ENCODE results near the gene CRACDL.

DNA sequence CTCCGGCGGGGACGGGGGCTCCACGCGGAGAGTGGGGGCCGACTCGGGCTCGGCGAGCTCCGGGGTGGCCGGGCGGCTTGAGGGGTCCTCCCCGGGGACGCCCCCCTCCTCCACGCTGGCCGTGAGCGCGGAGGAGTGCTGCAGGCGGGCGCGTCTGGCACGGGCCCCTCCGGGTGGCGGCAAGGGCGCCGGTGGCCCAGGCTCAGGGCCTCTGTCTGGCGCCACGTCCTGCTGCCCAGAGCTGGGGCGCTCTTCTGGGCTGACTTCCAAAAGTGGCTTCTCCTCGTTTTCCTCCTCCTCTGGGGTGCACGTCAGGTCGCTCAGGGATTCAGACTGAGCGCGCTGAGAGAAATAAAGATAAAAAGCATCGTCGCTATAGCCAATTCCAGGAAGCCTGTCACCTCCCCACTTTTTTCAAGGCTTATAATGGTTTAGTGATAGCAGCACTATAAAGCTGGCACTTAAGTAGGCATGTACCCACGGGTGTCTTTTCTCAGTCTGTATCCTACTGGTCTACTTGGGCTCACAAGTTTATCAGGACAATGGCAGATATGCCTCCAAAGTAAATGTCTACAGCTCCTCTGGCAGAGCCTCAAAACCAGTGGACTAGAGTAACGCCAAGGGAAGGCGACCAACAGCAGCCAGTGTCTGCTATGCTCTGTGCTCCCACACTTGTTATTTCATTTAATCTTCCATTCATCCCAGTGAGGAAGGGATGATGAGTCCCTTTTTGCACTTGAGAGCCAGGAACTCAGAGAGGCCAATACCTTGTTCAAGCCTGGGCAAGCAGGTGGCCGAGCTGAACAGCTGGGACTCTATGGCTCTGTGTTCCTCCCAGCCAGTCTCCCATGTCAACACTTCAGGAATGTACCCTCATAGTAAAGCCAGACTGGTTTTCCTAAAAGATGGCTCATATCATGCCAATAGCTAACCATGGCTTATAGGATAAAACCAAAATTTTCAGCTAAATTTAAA lies 112.5 kb downstream of the CRACDL start:
- TF ChIP-seq POLR2AphosphoS5 (IDR thresholded peaks at IDR 0.05; ENCODE audit: low read depth) = no peak
- TF ChIP-seq, protein P1, sequence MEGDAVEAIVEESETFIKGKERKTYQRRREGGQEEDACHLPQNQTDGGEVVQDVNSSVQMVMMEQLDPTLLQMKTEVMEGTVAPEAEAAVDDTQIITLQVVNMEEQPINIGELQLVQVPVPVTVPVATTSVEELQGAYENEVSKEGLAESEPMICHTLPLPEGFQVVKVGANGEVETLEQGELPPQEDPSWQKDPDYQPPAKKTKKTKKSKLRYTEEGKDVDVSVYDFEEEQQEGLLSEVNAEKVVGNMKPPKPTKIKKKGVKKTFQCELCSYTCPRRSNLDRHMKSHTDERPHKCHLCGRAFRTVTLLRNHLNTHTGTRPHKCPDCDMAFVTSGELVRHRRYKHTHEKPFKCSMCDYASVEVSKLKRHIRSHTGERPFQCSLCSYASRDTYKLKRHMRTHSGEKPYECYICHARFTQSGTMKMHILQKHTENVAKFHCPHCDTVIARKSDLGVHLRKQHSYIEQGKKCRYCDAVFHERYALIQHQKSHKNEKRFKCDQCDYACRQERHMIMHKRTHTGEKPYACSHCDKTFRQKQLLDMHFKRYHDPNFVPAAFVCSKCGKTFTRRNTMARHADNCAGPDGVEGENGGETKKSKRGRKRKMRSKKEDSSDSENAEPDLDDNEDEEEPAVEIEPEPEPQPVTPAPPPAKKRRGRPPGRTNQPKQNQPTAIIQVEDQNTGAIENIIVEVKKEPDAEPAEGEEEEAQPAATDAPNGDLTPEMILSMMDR (IDR thresholded peaks at IDR 0.05; ENCODE audit: insufficient read depth, low read length) = no peak
- TF ChIP-seq SPI1 (IDR thresholded peaks at IDR 0.05; ENCODE audit: borderline replicate concordance, low read depth) = no peak
